ENCODE results near the gene TNFSF13.
A peak's percentile ranks its signal among the peaks of the same experiment; 100 is the strongest.

TNFSF13 gene

GRCh38 chr17:7551396-7551795 lies 7.2 kb upstream of the TNFSF13 start:
- DNase-seq (ENCODE audit: low read depth), result no peak
- H3K4me3 ChIP-seq (ENCODE audit: low read depth, low read length), result no peak overlapping the region
- no peak for TF ChIP-seq CTCF (IDR thresholded peaks at IDR 0.05; ENCODE audit: insufficient read depth, low read depth, low read length, missing control alignments)

GRCh38 chr17:7552621-7553051 lies 5.9 kb upstream of the TNFSF13 start:
- H3K4me3 ChIP-seq (ENCODE audit: low read depth, low read length), result no peak overlapping the region
- TF ChIP-seq CTCF (IDR thresholded peaks at IDR 0.05; ENCODE audit: insufficient read depth, low read depth, low read length, missing control alignments), result no peak
- DNase-seq (ENCODE audit: low read depth), result peak; percentile 92

- H3K4me3 ChIP-seq (ENCODE audit: low read depth, low read length), result no peak overlapping the region
- DNase-seq (ENCODE audit: low read depth), result no peak
- TF ChIP-seq CTCF (IDR thresholded peaks at IDR 0.05; ENCODE audit: insufficient read depth, low read depth, low read length, missing control alignments), result no peak
These were observed 5.2 kb upstream of the TNFSF13 start for GRCh38 chr17:7553356-7553755.

GRCh38 chr17:7555320-7555948 lies 3.1 kb upstream of the TNFSF13 start:
- no peak for DNase-seq (ENCODE audit: low read depth)
- no peak overlapping the region for H3K4me3 ChIP-seq (ENCODE audit: low read depth, low read length)
- peak; percentile 11 for TF ChIP-seq CTCF (IDR thresholded peaks at IDR 0.05; ENCODE audit: insufficient read depth, low read depth, low read length, missing control alignments)

GRCh38 chr17:7556627-7557026 lies 1.9 kb upstream of the TNFSF13 start:
- DNase-seq (ENCODE audit: low read depth), result no peak
- TF ChIP-seq CTCF (IDR thresholded peaks at IDR 0.05; ENCODE audit: insufficient read depth, low read depth, low read length, missing control alignments), result no peak
- H3K4me3 ChIP-seq (ENCODE audit: low read depth, low read length), result no peak overlapping the region

- H3K4me3 ChIP-seq (ENCODE audit: low read depth, low read length), result no peak overlapping the region
- DNase-seq (ENCODE audit: low read depth), result no peak
- TF ChIP-seq CTCF (IDR thresholded peaks at IDR 0.05; ENCODE audit: insufficient read depth, low read depth, low read length, missing control alignments), result no peak
These were observed 1.3 kb upstream of the TNFSF13 start for GRCh38 chr17:7557147-7557764.

Data from GM12865 (cell line).